NCI-H345 (cell line): ENCODE measurements around the gene PRSS2.
"Not testable (repeated sequence)": the region's sequence is repeated elsewhere in the genome, so short reads cannot be mapped to it uniquely, and the experiment has no call there.

Source experiments
- DNase-seq: peaks from one replicate; lab custom pipeline; 2025; lab: John Stamatoyannopoulos, UW

PRSS2 gene

GRCh38 chr7:142770661-142771352 lies at the start of gene PRSS2:
PRSS2 (plus strand) TSS chr7:142770970; CDS start chr7:142770983, 13 bp downstream.
- DNase-seq, result no peak

GRCh38 chr7:142720986-142721385 lies 49.8 kb upstream of the PRSS2 start:
- no peak for DNase-seq

GRCh38 chr7:142722248-142722794 lies 48.4 kb upstream of the PRSS2 start:
- DNase-seq, result no peak

GRCh38 chr7:142733271-142733670 lies 37.5 kb upstream of the PRSS2 start:
- no peak for DNase-seq

GRCh38 chr7:142739923-142740492 lies 30.8 kb upstream of the PRSS2 start:
- no peak for DNase-seq

- no peak for DNase-seq
Measured at GRCh38 chr7:142740786-142741185, 30.0 kb upstream of the PRSS2 start.

GRCh38 chr7:142741932-142742331 lies 28.8 kb upstream of the PRSS2 start:
- DNase-seq, result not testable (repeated sequence)

GRCh38 chr7:142745091-142745635 lies 25.6 kb upstream of the PRSS2 start:
- DNase-seq, result no peak

GRCh38 chr7:142745745-142746144 lies 25.0 kb upstream of the PRSS2 start:
- no peak for DNase-seq

GRCh38 chr7:142746264-142746663 lies 24.5 kb upstream of the PRSS2 start:
- no peak for DNase-seq

GRCh38 chr7:142748410-142748809 lies 22.4 kb upstream of the PRSS2 start:
- not testable (repeated sequence) for DNase-seq

- DNase-seq, result no peak
Measured at GRCh38 chr7:142749218-142749993, 21.4 kb upstream of the PRSS2 start, which contains the start of gene PRSS1. PRSS1 (plus strand) TSS chr7:142749472; CDS start chr7:142749485, 13 bp downstream.

GRCh38 chr7:142750321-142750938 lies 20.3 kb upstream of the PRSS2 start:
- DNase-seq, result no peak

GRCh38 chr7:142751526-142752175 lies 19.1 kb upstream of the PRSS2 start:
- DNase-seq, result not testable (repeated sequence)

GRCh38 chr7:142752376-142753225 lies 18.2 kb upstream of the PRSS2 start:
- no peak for DNase-seq

- no peak for DNase-seq
Measured at GRCh38 chr7:142753366-142753765, 17.4 kb upstream of the PRSS2 start.

GRCh38 chr7:142753925-142754491 lies 16.8 kb upstream of the PRSS2 start:
- not testable (repeated sequence) for DNase-seq

- DNase-seq, result no peak
Measured at GRCh38 chr7:142754681-142755575, 15.8 kb upstream of the PRSS2 start.

- not testable (repeated sequence) for DNase-seq
Measured at GRCh38 chr7:142758312-142758711, 12.5 kb upstream of the PRSS2 start.
